NT2/D1 (cell line): Measurements from ENCODE around the gene SLCO3A1.
A peak's percentile ranks its signal among the peaks of the same experiment; 100 is the strongest.

Experiments used
- DNase-seq: peaks from one replicate; pipeline ENCODE4 v3.0.0-alpha.2; 2011; ENCODE audit warnings: low read depth, low spot score
- H3K27me3 ChIP-seq: 2 replicates; pipeline ENCODE4 v1.6.0; 2011; ENCODE audit warnings: mild to moderate bottlenecking; ENCODE audit not compliant: insufficient read length, insufficient read depth
- H3K36me3 ChIP-seq: 2 replicates; pipeline ENCODE4 v1.6.1; 2011; ENCODE audit warnings: mild to moderate bottlenecking, low read length, mixed read lengths; ENCODE audit not compliant: insufficient read depth, insufficient read length
- H3K4me1 ChIP-seq: 2 replicates; pipeline ENCODE4 v1.5.1; 2011; ENCODE audit not compliant: insufficient read depth, insufficient read length
- H3K4me3 ChIP-seq: 2 replicates; pipeline ENCODE4 v1.5.1; 2011; ENCODE audit warnings: low read depth; ENCODE audit not compliant: insufficient read length
- H3K9ac ChIP-seq: 2 replicates; pipeline ENCODE4 v1.6.0; 2011; ENCODE audit warnings: low read depth; ENCODE audit not compliant: insufficient read length
- H3K9me3 ChIP-seq: 2 replicates; pipeline ENCODE4 v1.5.1; 2011; ENCODE audit warnings: mild to moderate bottlenecking, low read length; ENCODE audit not compliant: insufficient read depth
- SUZ12 ChIP-seq: IDR thresholded peaks from 2 replicates; pipeline ENCODE4 v1.6.1; 2011; ENCODE audit not compliant: insufficient read length, insufficient read depth; ENCODE audit errors: extremely low read depth
- YY1 ChIP-seq: IDR thresholded peaks from 2 replicates; pipeline ENCODE4 v1.6.1; 2011; ENCODE audit not compliant: insufficient read length, insufficient read depth
- ZNF274 ChIP-seq: IDR thresholded peaks from 2 replicates; pipeline ENCODE4 v1.6.1; 2011; ENCODE audit warnings: mild to moderate bottlenecking, low read depth, low read length

SLCO3A1 gene

DNA sequence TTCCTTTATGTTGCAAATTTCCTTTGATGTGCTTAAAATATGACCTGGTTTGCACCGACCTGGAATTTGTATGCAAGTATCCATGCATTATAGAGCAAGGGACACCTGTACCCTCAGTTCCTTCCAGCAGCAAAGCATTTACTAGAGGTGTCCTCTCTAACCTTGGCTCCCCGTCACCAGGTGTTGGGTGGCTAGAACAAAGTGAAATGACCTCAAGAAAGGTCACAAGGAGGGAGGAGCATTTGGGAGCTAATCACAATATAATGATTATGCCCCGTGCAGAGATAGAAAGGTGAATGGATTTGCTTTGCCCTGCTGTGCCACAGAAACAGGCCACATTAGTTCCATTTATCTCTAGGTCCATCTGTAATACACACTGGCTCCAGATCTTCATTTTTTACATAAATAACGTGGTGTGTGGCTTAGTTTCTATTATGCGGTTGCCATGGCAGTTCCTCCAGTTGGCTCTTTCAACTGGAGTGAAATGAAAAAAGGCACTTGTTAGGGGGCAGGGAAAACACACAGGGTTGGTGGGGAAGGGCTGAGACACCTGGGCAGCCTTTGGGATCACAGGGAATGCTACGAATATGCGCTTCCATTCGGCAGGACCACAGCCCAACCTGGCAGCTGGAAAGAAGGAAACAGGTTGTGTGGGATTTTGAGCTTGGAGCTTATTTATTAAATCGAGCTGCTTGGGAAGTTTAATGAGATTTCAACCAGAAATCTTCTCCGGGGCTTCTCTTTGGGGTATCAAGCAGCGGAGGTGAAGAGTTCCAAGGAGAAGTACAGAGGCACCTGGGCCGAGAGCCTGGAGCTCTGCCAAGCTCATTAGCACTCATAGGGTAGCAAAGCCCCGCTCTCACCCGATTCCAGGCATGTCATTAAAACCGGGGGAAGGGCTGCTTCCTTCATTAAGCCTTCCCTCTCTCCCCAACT, 306.7 kb downstream of the SLCO3A1 start:
- H3K4me1 ChIP-seq = peaks cover 22% of the 10 kb centered on the region
- no peak for DNase-seq
- H3K36me3 ChIP-seq = no peaks in the 10 kb centered on the region
- no peaks in the 10 kb centered on the region for H3K9me3 ChIP-seq
- H3K4me3 ChIP-seq = no peak overlapping the region
- H3K9ac ChIP-seq = no peak overlapping the region
- H3K27me3 ChIP-seq = no peaks in the 10 kb centered on the region
- TF ChIP-seq YY1 (no peak), SUZ12 (no peak), ZNF274 (no peak)

DNA sequence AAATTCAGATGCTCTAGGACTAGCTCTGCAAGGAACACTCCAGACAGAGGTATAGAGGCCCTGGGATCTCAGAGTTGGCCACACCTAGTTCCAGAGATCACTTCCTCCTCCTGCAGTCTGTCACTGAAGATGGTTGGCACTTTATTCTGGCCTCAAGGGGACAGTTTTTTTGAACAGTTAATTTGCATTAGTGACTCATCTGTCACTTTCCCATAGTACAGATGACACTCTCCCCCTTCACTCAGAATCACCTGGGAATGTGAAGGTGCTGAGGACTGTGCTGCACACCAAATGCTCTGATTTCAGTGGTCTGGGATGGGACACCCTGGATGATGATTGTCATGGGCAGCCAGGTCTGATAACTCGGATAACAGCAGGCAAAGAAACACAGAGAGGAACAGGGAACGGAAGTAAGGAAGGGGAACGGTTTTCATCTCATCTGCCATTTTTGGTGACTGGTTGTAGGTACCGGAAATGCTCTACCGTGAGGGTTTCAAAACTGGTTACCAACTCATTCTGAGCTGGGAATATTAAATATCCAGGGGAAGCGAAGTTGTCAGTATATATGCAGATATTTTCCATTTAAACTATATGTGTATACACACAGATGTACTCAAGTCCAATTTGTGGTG, 307.6 kb downstream of the SLCO3A1 start:
- Histone ChIP-seq H3K36me3 (no peaks in the 10 kb centered on the region), H3K4me1 (peaks cover 17% of the 10 kb centered on the region), H3K27me3 (no peaks in the 10 kb centered on the region), H3K9ac (no peak overlapping the region), H3K9me3 (no peaks in the 10 kb centered on the region), H3K4me3 (no peak overlapping the region)
- TF ChIP-seq SUZ12 (no peak), ZNF274 (no peak), YY1 (no peak)
- DNase-seq = no peak

DNA sequence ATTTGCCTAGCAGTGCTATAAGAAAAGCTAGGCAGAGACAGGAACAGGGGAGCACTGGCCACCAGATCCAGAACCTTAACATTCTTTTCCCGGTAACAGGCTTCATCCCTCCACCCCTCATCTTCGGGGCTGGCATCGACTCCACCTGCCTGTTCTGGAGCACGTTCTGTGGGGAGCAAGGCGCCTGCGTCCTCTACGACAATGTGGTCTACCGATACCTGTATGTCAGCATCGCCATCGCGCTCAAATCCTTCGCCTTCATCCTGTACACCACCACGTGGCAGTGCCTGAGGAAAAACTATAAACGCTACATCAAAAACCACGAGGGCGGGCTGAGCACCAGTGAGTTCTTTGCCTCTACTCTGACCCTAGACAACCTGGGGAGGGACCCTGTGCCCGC, 309.1 kb downstream of the SLCO3A1 start:
- H3K9me3 ChIP-seq = no peaks in the 10 kb centered on the region
- H3K4me1 ChIP-seq = peaks cover 13% of the 10 kb centered on the region
- DNase-seq = no peak
- H3K27me3 ChIP-seq = no peaks in the 10 kb centered on the region
- no peak overlapping the region for H3K4me3 ChIP-seq
- H3K9ac ChIP-seq = no peak overlapping the region
- H3K36me3 ChIP-seq = no peaks in the 10 kb centered on the region
- TF ChIP-seq SUZ12 (no peak), YY1 (no peak), ZNF274 (no peak)

DNA sequence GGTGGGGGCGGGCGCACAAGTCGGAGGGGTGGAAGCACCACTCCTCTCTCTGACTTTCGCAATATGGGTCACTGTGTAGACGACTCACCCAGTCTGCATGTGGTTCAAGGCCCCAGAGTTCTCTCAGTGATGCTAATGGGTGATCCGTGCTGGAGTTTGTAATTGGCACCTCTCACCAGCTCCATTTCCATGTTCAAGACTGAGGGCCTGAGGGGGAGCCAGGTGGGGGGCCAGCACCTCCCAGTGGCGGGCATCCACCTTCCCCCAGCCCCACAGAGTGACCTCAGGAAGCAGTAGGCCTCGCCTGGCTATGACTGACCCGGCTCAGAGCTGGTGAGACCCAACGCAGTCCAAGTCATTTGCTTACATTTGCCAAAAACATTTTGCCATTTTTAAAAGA, 310.1 kb downstream of the SLCO3A1 start:
- no peaks in the 10 kb centered on the region for H3K9me3 ChIP-seq
- TF ChIP-seq ZNF274 (no peak), SUZ12 (no peak), YY1 (no peak)
- DNase-seq = no peak
- no peak overlapping the region for H3K9ac ChIP-seq
- no peaks in the 10 kb centered on the region for H3K36me3 ChIP-seq
- H3K4me1 ChIP-seq = peaks cover 12% of the 10 kb centered on the region
- H3K4me3 ChIP-seq = no peak overlapping the region
- no peaks in the 10 kb centered on the region for H3K27me3 ChIP-seq

DNA sequence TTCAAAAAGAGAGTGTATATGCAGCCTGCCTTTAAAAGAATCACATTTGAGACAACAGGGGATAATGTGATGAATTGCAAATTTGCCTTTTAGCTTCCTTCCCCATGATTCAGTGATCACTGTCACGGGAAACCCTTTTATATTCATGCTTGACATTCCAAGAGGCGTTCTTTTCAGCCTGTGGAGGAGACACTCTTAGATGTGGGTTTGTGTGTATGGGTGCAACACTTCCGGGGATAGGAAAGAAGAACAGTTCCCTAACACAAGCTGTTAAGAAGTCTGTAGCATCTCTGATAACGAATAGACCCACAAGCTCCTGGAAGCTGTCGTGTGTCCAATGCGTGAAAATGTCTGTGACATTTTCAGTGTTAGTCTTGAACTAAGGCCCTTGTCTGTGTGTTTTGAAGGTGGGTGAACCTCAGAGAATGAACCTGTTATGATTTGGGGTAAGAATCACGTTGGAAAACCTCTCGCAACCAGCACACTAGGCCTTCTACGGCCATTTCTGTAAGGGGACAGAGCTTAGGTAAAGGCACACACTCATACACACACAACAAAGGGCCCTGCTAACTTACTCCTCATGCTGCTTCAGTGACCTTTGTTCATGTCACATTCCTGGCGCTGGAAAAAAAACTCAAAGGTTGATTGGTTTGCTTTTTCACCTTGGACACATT, 311.0 kb downstream of the SLCO3A1 start:
- TF ChIP-seq ZNF274 (no peak), YY1 (no peak), SUZ12 (no peak)
- H3K9ac ChIP-seq = no peak overlapping the region
- no peaks in the 10 kb centered on the region for H3K36me3 ChIP-seq
- peaks cover 12% of the 10 kb centered on the region for H3K4me1 ChIP-seq
- H3K4me3 ChIP-seq = no peak overlapping the region
- peak; percentile 64 for DNase-seq
- H3K9me3 ChIP-seq = no peaks in the 10 kb centered on the region
- H3K27me3 ChIP-seq = no peaks in the 10 kb centered on the region

DNA sequence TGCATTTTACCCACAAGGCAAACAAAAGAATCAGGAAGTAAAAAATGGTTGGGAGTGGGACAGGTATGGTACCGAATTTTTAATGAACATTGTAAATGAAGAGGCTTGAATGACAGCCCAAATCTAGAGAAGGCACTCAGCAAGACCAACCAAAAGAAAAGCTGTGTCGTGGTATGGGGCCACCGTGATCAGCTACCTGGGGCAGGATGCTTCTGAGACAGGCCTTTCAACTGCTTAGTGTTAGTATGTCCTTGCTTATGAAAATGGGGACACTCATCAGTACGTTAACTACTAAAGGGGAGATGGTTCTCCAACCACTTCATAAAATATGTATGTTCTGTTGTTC, 311.5 kb downstream of the SLCO3A1 start:
- TF ChIP-seq SUZ12 (no peak), ZNF274 (no peak), YY1 (no peak)
- Histone ChIP-seq H3K4me1 (peaks cover 10% of the 10 kb centered on the region), H3K4me3 (no peak overlapping the region), H3K27me3 (no peaks in the 10 kb centered on the region), H3K36me3 (no peaks in the 10 kb centered on the region), H3K9me3 (no peaks in the 10 kb centered on the region), H3K9ac (no peak overlapping the region)
- no peak for DNase-seq

DNA sequence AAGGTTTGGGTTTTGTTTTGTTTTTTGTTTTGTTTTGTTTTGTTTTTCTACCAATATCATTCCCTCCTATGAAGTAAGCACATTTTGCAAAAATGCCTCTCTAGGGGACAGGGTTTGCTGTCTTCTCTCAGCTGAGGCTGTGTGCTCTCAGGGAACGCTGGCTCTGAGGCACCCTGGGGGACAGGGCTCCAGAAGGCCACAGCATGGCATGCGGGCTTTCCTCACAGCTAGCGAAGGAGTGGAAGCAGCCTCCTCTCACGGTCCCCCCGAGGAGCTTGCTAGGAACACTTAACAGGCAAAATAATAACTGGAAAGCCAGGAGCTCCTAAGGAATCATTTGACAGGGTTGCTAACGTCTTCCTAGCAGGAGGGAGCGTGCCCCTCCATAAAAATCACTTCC, 312.5 kb downstream of the SLCO3A1 start:
- no peak for TF ChIP-seq ZNF274
- DNase-seq = no peak
- Histone ChIP-seq H3K4me1 (peaks cover 6% of the 10 kb centered on the region), H3K4me3 (no peak overlapping the region), H3K9me3 (no peaks in the 10 kb centered on the region), H3K36me3 (no peaks in the 10 kb centered on the region), H3K9ac (no peak overlapping the region), H3K27me3 (no peaks in the 10 kb centered on the region)
